HG02798 (cell line): ENCODE results near the gene DFFA.

Source experiments
- ATAC-seq: cut with Tn5 transposase; IDR thresholded peaks from one replicate; pipeline ENCODE4 v1.9.1; 2021; ENCODE audit warnings: mild to moderate bottlenecking; ENCODE audit not compliant: unreplicated experiment, poor library complexity

The DFFA gene

GRCh38 chr1:10472220-10473144 lies at the start of gene DFFA:
Gene DFFA, minus strand, starts transcription at chr1:10472529. Its CDS starts 71 bp downstream, at chr1:10472458.
- peak; percentile 83 for ATAC-seq

GRCh38 chr1:10521537-10522157 lies 49.3 kb upstream of the DFFA start:
- no peak for ATAC-seq

GRCh38 chr1:10520952-10521351 lies 48.6 kb upstream of the DFFA start:
- no peak for ATAC-seq

GRCh38 chr1:10520497-10520896 lies 48.2 kb upstream of the DFFA start:
- ATAC-seq, result no peak

- no peak for ATAC-seq
These were observed 46.7 kb upstream of the DFFA start for GRCh38 chr1:10519016-10519417.

GRCh38 chr1:10517677-10517982 lies 45.3 kb upstream of the DFFA start:
- no peak for ATAC-seq

- ATAC-seq, result no peak
These were observed 44.8 kb upstream of the DFFA start for GRCh38 chr1:10516925-10517676.

GRCh38 chr1:10515976-10516750 lies 43.8 kb upstream of the DFFA start:
- ATAC-seq, result no peak

GRCh38 chr1:10515301-10515975 lies 43.1 kb upstream of the DFFA start:
- no peak for ATAC-seq

- no peak for ATAC-seq
These were observed 42.3 kb upstream of the DFFA start for GRCh38 chr1:10514490-10515235.

- ATAC-seq, result no peak
These were observed 40.9 kb upstream of the DFFA start for GRCh38 chr1:10513199-10513598.

- no peak for ATAC-seq
These were observed 39.2 kb upstream of the DFFA start for GRCh38 chr1:10511494-10511885.

- ATAC-seq, result peak; percentile 87
These were observed 38.5 kb upstream of the DFFA start for GRCh38 chr1:10510520-10511493.

- no peak for ATAC-seq
These were observed 37.6 kb upstream of the DFFA start for GRCh38 chr1:10509809-10510509.

- ATAC-seq, result no peak
These were observed 36.2 kb upstream of the DFFA start for GRCh38 chr1:10508511-10508951.

- peak; percentile 37 for ATAC-seq
These were observed 35.0 kb upstream of the DFFA start for GRCh38 chr1:10507111-10507879.

GRCh38 chr1:10506677-10507047 lies 34.3 kb upstream of the DFFA start:
- no peak for ATAC-seq
